ENCODE measurements around the gene OR8H3.
"Not testable (repeated sequence)": the region's sequence is repeated elsewhere in the genome, so short reads cannot be mapped to it uniquely, and the experiment has no call there.

Gene OR8H3, protein sequence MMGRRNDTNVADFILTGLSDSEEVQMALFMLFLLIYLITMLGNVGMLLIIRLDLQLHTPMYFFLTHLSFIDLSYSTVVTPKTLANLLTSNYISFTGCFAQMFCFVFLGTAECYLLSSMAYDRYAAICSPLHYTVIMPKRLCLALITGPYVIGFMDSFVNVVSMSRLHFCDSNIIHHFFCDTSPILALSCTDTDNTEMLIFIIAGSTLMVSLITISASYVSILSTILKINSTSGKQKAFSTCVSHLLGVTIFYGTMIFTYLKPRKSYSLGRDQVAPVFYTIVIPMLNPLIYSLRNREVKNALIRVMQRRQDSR

GRCh38 chr11:56122073-56122472, at the start of gene OR8H3:
Gene OR8H3 (plus strand): TSS chr11:56122373. CDS start chr11:56122373, 0 bp downstream.
- no peak for DNase-seq (ENCODE audit: low read depth)

DNA sequence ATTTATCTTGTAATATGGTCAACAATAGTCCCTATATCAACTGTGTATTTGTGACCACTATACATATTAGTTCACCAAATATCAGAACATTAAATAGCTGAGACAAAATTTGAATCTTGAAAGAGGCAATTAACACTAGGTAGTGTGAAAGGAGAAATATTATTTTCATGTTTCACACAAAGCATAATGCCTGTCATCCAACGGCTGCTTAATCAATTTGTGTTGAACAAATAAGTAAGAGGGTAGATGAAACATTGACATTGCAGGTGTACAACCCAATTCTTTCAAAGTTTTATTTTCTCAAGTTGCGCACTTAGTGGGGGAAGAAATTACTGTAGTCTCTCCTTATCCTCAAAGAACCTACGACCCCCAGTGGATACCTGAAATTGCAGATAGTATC, 32.5 kb upstream of the OR8H3 start:
- no peak for DNase-seq (ENCODE audit: low read depth)

DNA sequence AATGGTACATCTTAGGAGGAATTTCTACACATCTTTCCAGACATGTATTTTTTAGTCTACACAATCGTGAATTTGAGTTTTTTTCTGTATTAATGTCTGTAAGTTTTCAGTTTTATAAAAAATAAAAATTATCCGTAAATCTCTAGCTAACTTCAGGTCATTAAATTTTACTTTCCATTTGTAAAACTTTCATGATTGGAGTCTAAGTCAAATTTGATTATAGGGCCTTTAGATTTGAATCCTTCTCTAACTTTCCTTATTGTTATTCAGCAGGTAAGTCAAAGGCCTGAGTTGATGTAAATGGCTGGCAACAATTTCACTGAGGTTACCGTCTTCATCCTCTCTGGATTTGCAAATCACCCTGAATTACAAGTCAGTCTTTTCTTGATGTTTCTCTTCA, 29.2 kb upstream of the OR8H3 start, which contains the start of gene OR8I2:
Gene OR8I2, plus strand, starts transcription at position 301 of the 400 bp plus-strand sequence. Its CDS starts 0 bp downstream, at position 301.
- DNase-seq (ENCODE audit: low read depth), result no peak

- DNase-seq (ENCODE audit: low read depth), result no peak
Measured at GRCh38 chr11:56103210-56103737, 18.9 kb upstream of the OR8H3 start, which contains the start of gene OR8H2. Gene OR8H2 (plus strand): TSS chr11:56103687. CDS start chr11:56105043, 1,356 bp downstream.

- DNase-seq (ENCODE audit: low read depth), result no peak
Measured at GRCh38 chr11:56140151-56140661, 18.0 kb downstream of the OR8H3 start, which contains the start of gene OR8J3. Gene OR8J3 (minus strand): TSS chr11:56140201. CDS start chr11:56137718, 2,483 bp downstream.

- DNase-seq (ENCODE audit: low read depth), result not testable (repeated sequence)
Measured at GRCh38 chr11:56143681-56144080, 21.5 kb downstream of the OR8H3 start.

GRCh38 chr11:56151376-56151775, 29.2 kb downstream of the OR8H3 start:
- DNase-seq (ENCODE audit: low read depth), result no peak

DNA sequence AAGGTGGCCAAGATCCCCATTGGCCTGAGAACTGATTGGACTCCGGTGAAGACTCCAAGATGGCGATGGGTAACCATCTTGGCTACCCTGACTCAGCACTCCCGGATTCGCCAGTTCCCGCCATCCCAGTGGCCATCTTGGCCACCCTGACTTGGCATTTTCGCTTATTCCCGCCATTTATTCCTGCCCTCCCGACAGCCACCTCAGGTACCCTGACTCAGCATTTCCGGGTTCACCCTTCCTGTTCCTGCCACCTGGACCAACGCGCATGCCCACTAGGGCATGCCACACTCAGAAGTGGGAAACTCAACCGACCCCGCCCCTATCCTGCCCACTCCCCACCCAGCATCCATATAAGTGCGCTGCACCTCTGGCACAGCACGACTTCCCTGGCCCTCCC, 30.2 kb downstream of the OR8H3 start:
- DNase-seq (ENCODE audit: low read depth), result no peak

DNA sequence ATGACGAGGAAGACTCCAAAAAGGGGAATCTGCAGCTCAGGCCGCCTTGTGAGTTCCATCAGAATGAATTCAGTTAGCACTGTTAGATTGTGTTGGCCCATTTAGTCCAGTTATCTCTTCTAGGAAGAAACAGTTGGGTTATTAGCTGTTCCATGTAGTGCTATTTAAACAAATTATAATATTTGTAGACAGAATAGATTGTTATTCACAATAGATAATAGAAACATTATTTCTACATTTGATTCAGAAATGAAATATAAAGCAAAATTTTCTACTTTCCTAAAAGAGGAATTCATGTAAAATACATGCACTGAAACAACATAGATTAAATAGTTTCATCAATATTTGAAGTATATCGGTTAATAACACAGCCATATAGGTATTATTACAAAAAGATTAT, 38.0 kb downstream of the OR8H3 start, which contains the start of gene OR8K5:
Gene OR8K5, minus strand, starts transcription at position 101 of the 400 bp plus-strand sequence. Its CDS starts 0 bp downstream, at position 101.
- no peak for DNase-seq (ENCODE audit: low read depth)

GRCh38 chr11:56163804-56164203, 41.6 kb downstream of the OR8H3 start:
- no peak for DNase-seq (ENCODE audit: low read depth)

- DNase-seq (ENCODE audit: low read depth), result no peak
Measured at GRCh38 chr11:56172256-56172830, 50.2 kb downstream of the OR8H3 start.

Data from CMK (cell line).